Sigmoid colon (tissue), 7 donors: ENCODE measurements around the gene SRGAP1. TPM values are rescaled to one million over a fixed set of nuclear protein-coding genes. Genes with fewer than 3 reads are reported as not detected.

ENCODE experiments used
- DNase-seq: peaks from one replicate; pipeline ENCODE4 v3.0.0-alpha.2; 2019
- H3K27ac ChIP-seq, 4 donors: fragments of 200-600 bp; sonication (generic); one replicate each; pipeline ENCODE4 v1.5.1; 2016 to 2019; ENCODE audit warnings: mild to moderate bottlenecking in 1 of 4
- H3K27me3 ChIP-seq, 3 donors: fragments of 200-600 bp; sonication (generic); one replicate each; pipeline ENCODE4 v1.5.1; 2019; ENCODE audit warnings: mild to moderate bottlenecking in 1 of 3
- H3K36me3 ChIP-seq, 4 donors: fragments of 200-600 bp; sonication (generic); one replicate each; pipeline ENCODE4 v1.5.1; 2016 to 2019
- H3K4me1 ChIP-seq, 4 donors: fragments of 200-600 bp; sonication (generic); one replicate each; pipeline ENCODE4 v1.5.1; 2017 to 2019
- H3K4me3 ChIP-seq, 4 donors: fragments of 200-600 bp; sonication (generic); one replicate each; pipeline ENCODE4 v1.5.1; 2017 to 2019; ENCODE audit warnings: mild to moderate bottlenecking in 2 of 4, moderate library complexity in 1 of 4
- H3K9me3 ChIP-seq, 4 donors: fragments of 200-600 bp in 3 of 4; sonication (generic) in 3 of 4; one replicate each; pipeline versions ENCODE4 v1.5.1 to v1.6.1; 2013 to 2019
- EP300 ChIP-seq, 4 donors: sonication (generic); formaldehyde crosslinking; IDR thresholded peaks; one replicate each; pipeline ENCODE4 v1.6.1; 2017; ENCODE audit warnings: antibody characterized with exemption in 4 of 4
- POLR2A ChIP-seq, 2 donors: fragments of 450-650 bp; IDR thresholded peaks; one replicate each; pipeline ENCODE4 v1.6.1; 2016; ENCODE audit warnings: antibody characterized with exemption in 2 of 2, mild to moderate bottlenecking in 2 of 2, moderate library complexity in 2 of 2
- POLR2AphosphoS5 ChIP-seq, 4 donors: sonication (generic); formaldehyde crosslinking; IDR thresholded peaks; one replicate each; pipeline ENCODE4 v1.6.1; 2017; ENCODE audit warnings: antibody characterized with exemption in 4 of 4
- WGBS, 2 donors: extraction: QIAGEN DNeasy Blood & Tissue Kit; methylation state at CpG; one replicate each; pipeline ENCODE4 v1.1.7; 2013; 5-methylcytosine and 5-hydroxymethylcytosine counted together
- intact Hi-C: fragments of 100-400 bp; cut with DNase I; formaldehyde crosslinking; loops from one replicate; pipeline ENCODE4 v1.15.1; 2023
- polyA plus RNA-seq, 3 donors: library from polyadenylated mRNA; stranded (reverse); fragments of 200-250 nt; gene quantifications; one replicate each; pipeline ENCODE4 v1.2.3, GENCODE V29; 2013
- total RNA-seq, 4 donors: library from RNA; depleted of rRNA; stranded (reverse); fragments of >200 nt; gene quantifications; one replicate each; pipeline ENCODE4 v1.1.0, GENCODE V29; 2016
- TF ChIP-seq, protein P1 (sequence below), 4 experiments: fragments of 450-650 bp in 3 of 4; fragments of 200-600 bp in 1 of 4; IDR thresholded peaks; one replicate each; pipeline ENCODE4 v1.5.1; 2016 to 2019; ENCODE audit warnings: antibody characterized with exemption in 4 of 4, mild to moderate bottlenecking in 3 of 4, moderate library complexity in 2 of 4
- donor health status: healthy with polysubstance abuse.
- donor health status: Bipolar disorder and iron deficiency.
- donor health status: healthy.

Gene SRGAP1
- total and polyA plus RNA-seq, 7 donors: 2.4 to 16.3 (median 5.4) TPM

DNA sequence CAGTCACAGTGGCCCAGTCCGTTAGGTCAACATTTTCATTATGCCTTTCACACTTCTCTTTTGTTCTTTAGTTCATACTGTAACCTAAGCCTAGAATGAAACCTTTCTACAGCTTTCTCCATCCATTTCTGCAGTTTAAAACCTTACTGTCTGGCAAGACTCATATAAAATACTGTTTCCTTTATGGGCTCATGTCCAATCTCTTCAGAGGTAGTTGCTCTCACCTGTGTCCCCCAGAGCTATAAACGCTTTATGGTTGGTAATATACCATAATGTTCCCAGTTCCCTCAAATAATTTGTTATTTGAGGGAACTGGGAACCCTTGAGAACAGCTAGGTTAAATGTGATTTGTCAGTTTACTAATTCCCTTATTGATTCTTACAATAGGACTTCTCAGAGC lies 83.0 kb downstream of the SRGAP1 start:
- intact Hi-C loops: no loop called here
- TF ChIP-seq EP300 (IDR thresholded peaks at IDR 0.05) (no peak), POLR2AphosphoS5 (IDR thresholded peaks at IDR 0.05) (no peak), POLR2A (IDR thresholded peaks at IDR 0.05) (no peak)
- TF ChIP-seq, protein P1, sequence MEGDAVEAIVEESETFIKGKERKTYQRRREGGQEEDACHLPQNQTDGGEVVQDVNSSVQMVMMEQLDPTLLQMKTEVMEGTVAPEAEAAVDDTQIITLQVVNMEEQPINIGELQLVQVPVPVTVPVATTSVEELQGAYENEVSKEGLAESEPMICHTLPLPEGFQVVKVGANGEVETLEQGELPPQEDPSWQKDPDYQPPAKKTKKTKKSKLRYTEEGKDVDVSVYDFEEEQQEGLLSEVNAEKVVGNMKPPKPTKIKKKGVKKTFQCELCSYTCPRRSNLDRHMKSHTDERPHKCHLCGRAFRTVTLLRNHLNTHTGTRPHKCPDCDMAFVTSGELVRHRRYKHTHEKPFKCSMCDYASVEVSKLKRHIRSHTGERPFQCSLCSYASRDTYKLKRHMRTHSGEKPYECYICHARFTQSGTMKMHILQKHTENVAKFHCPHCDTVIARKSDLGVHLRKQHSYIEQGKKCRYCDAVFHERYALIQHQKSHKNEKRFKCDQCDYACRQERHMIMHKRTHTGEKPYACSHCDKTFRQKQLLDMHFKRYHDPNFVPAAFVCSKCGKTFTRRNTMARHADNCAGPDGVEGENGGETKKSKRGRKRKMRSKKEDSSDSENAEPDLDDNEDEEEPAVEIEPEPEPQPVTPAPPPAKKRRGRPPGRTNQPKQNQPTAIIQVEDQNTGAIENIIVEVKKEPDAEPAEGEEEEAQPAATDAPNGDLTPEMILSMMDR (IDR thresholded peaks at IDR 0.05): no peak
- DNase-seq: no peak
- H3K27ac ChIP-seq: no peak overlapping the region
- no peaks in the 10 kb centered on the region for H3K9me3 ChIP-seq
- peaks cover 0 to 7% (median 0%) of the 10 kb centered on the region in 4 donors for H3K4me1 ChIP-seq
- no peaks in the 10 kb centered on the region for H3K36me3 ChIP-seq
- H3K4me3 ChIP-seq: no peak overlapping the region
- 22 to 72% methylated on average over 2 of the region's 2 CpGs for WGBS, 2 donors
- no peaks in the 10 kb centered on the region for H3K27me3 ChIP-seq

DNA sequence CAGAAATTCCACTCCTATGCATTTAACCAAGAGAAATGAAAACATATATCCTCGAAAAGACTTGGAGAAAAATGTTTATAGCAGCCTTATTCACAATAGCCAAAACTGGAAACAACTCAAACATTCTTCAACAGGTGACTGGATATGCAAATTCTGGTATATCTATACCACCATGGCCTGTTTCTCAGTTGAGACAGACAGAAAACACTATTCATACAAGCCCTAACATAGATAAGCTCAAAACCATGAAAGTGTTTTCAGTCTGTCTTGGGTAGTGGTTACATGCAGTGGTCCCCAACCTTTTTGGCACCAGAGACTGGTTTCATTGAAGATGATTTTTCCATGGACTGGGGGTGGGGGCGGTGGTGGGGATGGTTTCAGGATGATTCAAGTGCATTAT lies 83.8 kb downstream of the SRGAP1 start:
- Histone ChIP-seq H3K27ac (no peak overlapping the region), H3K4me3 (no peak overlapping the region), H3K36me3 (no peaks in the 10 kb centered on the region), H3K27me3 (no peaks in the 10 kb centered on the region), H3K4me1 (peaks cover 0 to 7% (median 0%) of the 10 kb centered on the region in 4 donors), H3K9me3 (no peaks in the 10 kb centered on the region)
- DNase-seq: no peak
- intact Hi-C loops: no loop called here
- TF ChIP-seq EP300 (IDR thresholded peaks at IDR 0.05) (no peak), POLR2AphosphoS5 (IDR thresholded peaks at IDR 0.05) (no peak), POLR2A (IDR thresholded peaks at IDR 0.05) (no peak)
- TF ChIP-seq, protein P1 (IDR thresholded peaks at IDR 0.05): no peak
- 84 to 86% methylated on average over 2 of the region's 2 CpGs for WGBS, 2 donors

DNA sequence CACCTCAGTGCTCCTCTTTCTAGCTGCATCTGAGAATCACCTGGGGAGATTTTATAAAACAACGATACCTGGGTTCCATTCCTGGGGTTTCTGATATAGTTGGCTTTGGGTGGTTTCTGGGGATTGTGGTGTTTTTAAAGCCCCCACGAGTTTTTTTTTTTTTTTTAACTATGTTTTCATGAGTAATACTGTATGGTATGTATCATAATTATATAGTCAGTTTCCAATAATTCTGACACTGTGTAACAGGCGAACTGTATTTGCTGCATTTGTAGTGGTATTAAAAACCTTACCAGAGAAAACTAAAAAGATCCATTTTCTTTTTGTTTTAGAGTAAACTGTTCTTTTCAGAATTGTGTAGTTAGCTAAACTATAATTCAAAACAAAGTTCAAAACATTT lies 84.9 kb downstream of the SRGAP1 start:
- Histone ChIP-seq H3K27me3 (no peaks in the 10 kb centered on the region), H3K4me3 (no peak overlapping the region), H3K27ac (no peak overlapping the region), H3K4me1 (peaks cover 0 to 7% (median 0%) of the 10 kb centered on the region in 4 donors), H3K36me3 (no peaks in the 10 kb centered on the region), H3K9me3 (no peaks in the 10 kb centered on the region)
- intact Hi-C loops: no loop called here
- no peak for DNase-seq
- 79 to 83% methylated on average over 3 of the region's 3 CpGs for WGBS, 2 donors
- TF ChIP-seq POLR2AphosphoS5 (IDR thresholded peaks at IDR 0.05) (no peak), EP300 (IDR thresholded peaks at IDR 0.05) (no peak), POLR2A (IDR thresholded peaks at IDR 0.05) (no peak)
- TF ChIP-seq, protein P1 (IDR thresholded peaks at IDR 0.05): no peak

DNA sequence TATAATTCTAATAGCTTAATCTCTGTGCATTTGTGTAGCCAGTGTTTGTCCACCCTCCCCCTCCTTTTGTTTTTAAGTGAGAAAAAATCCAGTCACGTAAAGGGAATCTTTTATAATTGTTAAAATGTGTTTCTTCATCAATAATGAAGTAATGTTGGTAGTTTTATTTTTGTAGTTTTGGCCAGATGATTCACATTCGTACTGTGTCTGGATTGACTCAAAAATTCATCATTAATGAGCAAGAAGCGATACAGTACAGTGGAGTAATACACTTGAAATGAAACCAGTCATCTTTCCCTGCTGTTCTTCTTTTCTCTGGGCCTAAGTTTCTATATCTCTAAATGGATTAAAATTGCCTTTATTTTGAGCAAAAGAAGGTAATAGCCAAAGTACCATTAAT lies 86.5 kb downstream of the SRGAP1 start:
- no peaks in the 10 kb centered on the region for H3K27me3 ChIP-seq
- H3K27ac ChIP-seq: no peak overlapping the region
- DNase-seq: no peak
- intact Hi-C loops: no loop called here
- TF ChIP-seq POLR2AphosphoS5 (IDR thresholded peaks at IDR 0.05) (peak in 2 of 4 donors; percentile 32 to 49), POLR2A (IDR thresholded peaks at IDR 0.05) (no peak)
- no peaks in the 10 kb centered on the region for H3K9me3 ChIP-seq
- peaks cover 0 to 7% (median 0%) of the 10 kb centered on the region in 4 donors for H3K4me1 ChIP-seq
- no peaks in the 10 kb centered on the region for H3K36me3 ChIP-seq
- 81 to 93% methylated on average over 3 of the region's 3 CpGs for WGBS, 2 donors
- H3K4me3 ChIP-seq: no peak overlapping the region

DNA sequence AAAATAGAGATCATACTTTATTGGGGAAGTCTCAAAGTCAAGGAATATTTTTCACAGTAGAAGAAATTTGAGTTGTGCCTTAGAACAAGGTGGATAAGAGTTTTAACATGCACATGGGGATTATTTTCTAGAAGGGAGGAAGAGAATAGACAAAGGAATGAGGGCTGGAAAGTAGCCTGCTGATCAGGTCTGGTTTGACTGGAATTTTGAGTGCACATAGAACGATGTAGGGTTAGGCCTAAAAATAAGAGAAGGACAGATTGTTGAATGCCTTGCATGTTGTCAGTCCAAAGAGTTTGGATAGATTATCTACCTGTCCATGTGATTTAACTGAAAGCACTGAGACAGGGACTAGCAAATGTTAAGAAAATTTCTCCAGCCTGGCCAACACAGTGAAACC lies 87.2 kb downstream of the SRGAP1 start:
- Histone ChIP-seq H3K27ac (no peak overlapping the region), H3K9me3 (no peaks in the 10 kb centered on the region), H3K36me3 (no peaks in the 10 kb centered on the region), H3K4me1 (peaks cover 0 to 7% (median 0%) of the 10 kb centered on the region in 4 donors), H3K27me3 (no peaks in the 10 kb centered on the region), H3K4me3 (no peak overlapping the region)
- TF ChIP-seq POLR2A (IDR thresholded peaks at IDR 0.05): no peak
- TF ChIP-seq POLR2AphosphoS5 (IDR thresholded peaks at IDR 0.05): no peak
- TF ChIP-seq EP300 (IDR thresholded peaks at IDR 0.05): no peak
- TF ChIP-seq, protein P1 (IDR thresholded peaks at IDR 0.05): no peak
- no peak for DNase-seq
- intact Hi-C loops: no loop called here
- WGBS, 2 donors: 92 to 96% methylated on average over 1 of the region's 1 CpG
